H9 (cell line): ENCODE results near the gene CELSR2. TPM values are rescaled to one million over a fixed set of nuclear protein-coding genes. Genes with fewer than 3 reads are reported as not detected.
A peak's percentile ranks its signal among the peaks of the same experiment; 100 is the strongest.

Experiments
- DNase-seq: peaks from one replicate; pipeline ENCODE4 v3.0.0-alpha.2; 2017
- H2AFZ ChIP-seq: one replicate; pipeline ENCODE4 v1.6.1; 2013; ENCODE audit warnings: mild to moderate bottlenecking, low read length, control low read depth, moderate library complexity
- H2AK5ac ChIP-seq: 2 replicates; pipeline ENCODE4 v1.6.1; 2013; ENCODE audit warnings: low read length, control low read depth, mixed read lengths; ENCODE audit not compliant: insufficient read length
- H2BK120ac ChIP-seq: one replicate; pipeline ENCODE4 v1.6.1; 2013; ENCODE audit warnings: low read depth, mild to moderate bottlenecking, low read length, control low read depth, inconsistent platforms; ENCODE audit not compliant: poor library complexity, severe bottlenecking
- H2BK12ac ChIP-seq: 2 replicates; pipeline ENCODE4 v1.6.1; 2013; ENCODE audit warnings: low read length, control low read depth, mixed read lengths, low read depth; ENCODE audit not compliant: insufficient read length
- H2BK15ac ChIP-seq: 2 replicates; pipeline ENCODE4 v1.6.1; 2013; ENCODE audit warnings: low read depth, low read length, control low read depth
- H2BK20ac ChIP-seq: one replicate; pipeline ENCODE4 v1.6.1; 2013; ENCODE audit warnings: low read depth, mild to moderate bottlenecking, low read length, control low read depth, inconsistent platforms; ENCODE audit not compliant: poor library complexity, severe bottlenecking
- H2BK5ac ChIP-seq: 2 replicates; pipeline ENCODE4 v1.6.1; 2013; ENCODE audit warnings: low read length, control low read depth, mixed read lengths; ENCODE audit not compliant: insufficient read length
- H3K14ac ChIP-seq: 2 replicates; pipeline ENCODE4 v1.6.1; 2013; ENCODE audit warnings: low read length, control low read depth; ENCODE audit not compliant: insufficient read depth
- H3K18ac ChIP-seq: 2 replicates; pipeline ENCODE4 v1.6.1; 2013; ENCODE audit warnings: low read depth, mild to moderate bottlenecking, mixed read lengths, low read length, control low read depth; ENCODE audit not compliant: insufficient read length
- H3K23ac ChIP-seq: 2 replicates; pipeline ENCODE4 v1.6.1; 2013; ENCODE audit warnings: low read length, control low read depth, mixed read lengths, low read depth; ENCODE audit not compliant: insufficient read length
- H3K23me2 ChIP-seq: 2 replicates; pipeline ENCODE4 v1.6.1; 2013; ENCODE audit warnings: low read depth, mild to moderate bottlenecking, mixed read lengths, low read length, control low read depth; ENCODE audit not compliant: insufficient read length, poor library complexity, severe bottlenecking
- H3K27ac ChIP-seq: 2 replicates; pipeline ENCODE4 v1.5.1; 2013; ENCODE audit warnings: low read length, control low read depth, mixed read lengths, low read depth; ENCODE audit not compliant: insufficient read length
- H3K27me3 ChIP-seq: 2 replicates; pipeline ENCODE4 v1.6.1; 2013; ENCODE audit warnings: low read length, control low read depth, inconsistent platforms; ENCODE audit not compliant: insufficient read depth
- H3K4ac ChIP-seq: 2 replicates; pipeline ENCODE4 v1.6.1; 2013; ENCODE audit warnings: low read depth, mild to moderate bottlenecking, control low read depth, inconsistent platforms, low read length, moderate library complexity
- H3K4me1 ChIP-seq: 2 replicates; pipeline ENCODE4 v1.6.1; 2013; ENCODE audit warnings: low read length, control low read depth, inconsistent platforms; ENCODE audit not compliant: insufficient read depth
- H3K4me2 ChIP-seq: 2 replicates; pipeline ENCODE4 v1.6.1; 2013; ENCODE audit warnings: low read length, control low read depth, mixed read lengths; ENCODE audit not compliant: insufficient read length, insufficient read depth
- H3K56ac ChIP-seq: 2 replicates; pipeline ENCODE4 v1.6.1; 2013; ENCODE audit warnings: low read depth, mild to moderate bottlenecking, mixed read lengths, low read length, control low read depth; ENCODE audit not compliant: insufficient read length
- H3K79me1 ChIP-seq: 2 replicates; pipeline ENCODE4 v1.6.1; 2013; ENCODE audit warnings: low read depth, mild to moderate bottlenecking, moderate library complexity, low read length, control low read depth, inconsistent platforms; ENCODE audit not compliant: insufficient read depth, poor library complexity, severe bottlenecking
- H3K79me2 ChIP-seq: 2 replicates; pipeline ENCODE4 v1.6.1; 2013; ENCODE audit warnings: low read length, control low read depth, inconsistent platforms; ENCODE audit not compliant: insufficient read depth
- H3K9ac ChIP-seq: 2 replicates; pipeline ENCODE4 v1.6.1; 2013; ENCODE audit warnings: low read length, control low read depth, mixed read lengths; ENCODE audit not compliant: insufficient read length; ENCODE audit errors: extremely low read depth
- H3K9me3 ChIP-seq: one replicate; pipeline ENCODE4 v1.6.1; 2013; ENCODE audit warnings: low read depth, low read length, inconsistent platforms; ENCODE audit not compliant: control insufficient read depth
- H3T11ph ChIP-seq: one replicate; pipeline ENCODE4 v1.6.1; 2013; ENCODE audit warnings: mild to moderate bottlenecking, low read length, control low read depth, inconsistent platforms
- H4K20me1 ChIP-seq: one replicate; pipeline ENCODE4 v1.6.1; 2013; ENCODE audit not compliant: control insufficient read depth, insufficient read length, insufficient read depth
- H4K5ac ChIP-seq: 2 replicates; pipeline ENCODE4 v1.6.1; 2013; ENCODE audit warnings: low read depth, mild to moderate bottlenecking, mixed read lengths, low read length, control low read depth; ENCODE audit not compliant: insufficient read length
- H4K8ac ChIP-seq: replicated peaks from 2 replicates; pipeline ENCODE4 v1.6.1; 2013; ENCODE audit warnings: low read length, control low read depth, mixed read lengths, low read depth; ENCODE audit not compliant: insufficient read length
- H4K91ac ChIP-seq: 2 replicates; pipeline ENCODE4 v1.6.1; 2013; ENCODE audit warnings: low read depth, mild to moderate bottlenecking, moderate library complexity, mixed read lengths, low read length, control low read depth; ENCODE audit not compliant: insufficient read length
- H3K27ac Mint-ChIP-seq, 3 experiments: 2 replicates in 2 of 3; 3 replicates in 1 of 3; pipeline ENCODE4 v1.8.0; 2020 to 2021; ENCODE audit warnings: mixed read lengths in 3 of 3, mild to moderate bottlenecking in 1 of 3, moderate library complexity in 1 of 3
- H3K27me3 Mint-ChIP-seq: 2 replicates; pipeline ENCODE4 v1.8.0; 2021; ENCODE audit warnings: low read depth, mild to moderate bottlenecking, moderate library complexity, mixed read lengths
- H3K36me3 Mint-ChIP-seq, 3 experiments: 2 replicates in 2 of 3; 3 replicates in 1 of 3; pipeline ENCODE4 v1.8.0; 2020 to 2021; ENCODE audit warnings: low read depth in 3 of 3, mixed read lengths in 3 of 3; ENCODE audit not compliant: insufficient read depth in 1 of 3
- H3K4me1 Mint-ChIP-seq, 2 experiments: 2 replicates each; pipeline ENCODE4 v1.8.0; 2020; ENCODE audit warnings: mixed read lengths in 2 of 2
- H3K4me3 Mint-ChIP-seq, 2 experiments: 2 replicates in 1 of 2; 3 replicates in 1 of 2; pipeline ENCODE4 v1.8.0; 2020 to 2021; ENCODE audit warnings: mild to moderate bottlenecking in 2 of 2, mixed read lengths in 2 of 2, moderate library complexity in 1 of 2
- H3K9me3 Mint-ChIP-seq, 2 experiments: 2 replicates in 1 of 2; 3 replicates in 1 of 2; pipeline ENCODE4 v1.8.0; 2020; ENCODE audit warnings: mild to moderate bottlenecking in 2 of 2, mixed read lengths in 2 of 2, moderate library complexity in 1 of 2
- WGBS: extraction: QIAGEN DNeasy Blood & Tissue Kit; methylation state at CpG from one replicate; pipeline ENCODE4 v1.1.7; 2013; ENCODE audit warnings: missing lambda C conversion rate, low lambda C conversion rate, mixed read lengths; ENCODE audit not compliant: insufficient read length; ENCODE audit errors: extremely low coverage; 5-methylcytosine and 5-hydroxymethylcytosine counted together
- total RNA-seq: library from RNA; stranded (reverse); gene quantifications from 2 replicates; pipeline ENCODE4 v1.2.1, GENCODE V29; 2021
- TF ChIP-seq, protein P1 (sequence below): fragments of 200-600 bp; sonication (generic); conservative IDR thresholded peaks from 3 replicates; pipeline ENCODE4 v1.8.0; 2021; ENCODE audit warnings: antibody characterized with exemption, mild to moderate bottlenecking

The CELSR2 gene
- total RNA-seq, 1 experiment from 2014 or later = 29.2 TPM

- H4K5ac ChIP-seq = no peak overlapping the region
- H3K56ac ChIP-seq = no peak overlapping the region
- H2BK5ac ChIP-seq = no peak overlapping the region
- peak overlapping the region; percentile 63 for H4K91ac ChIP-seq
- Mint-ChIP-seq H3K27me3 (no peaks in the 10 kb centered on the region), H3K36me3 (peaks cover 12 to 35% (median 25%) of the 10 kb centered on the region in 3 experiments), H3K27ac (peak overlapping the region; percentile 90 to 97 (median 90); a peak in 5 of 7 replicates), H3K9me3 (0 out of 5 replicates have a peak, but pooled peaks cover 0 to 3% of the 10 kb centered on the region in 2 experiments), H3K4me1 (peaks cover 21 to 22% of the 10 kb centered on the region in 2 experiments), H3K4me3 (peak overlapping the region; percentile 95 to 97)
- H3K79me2 ChIP-seq = peaks cover 25% of the 10 kb centered on the region; the same call in 1 of the 2 replicates
- no peak overlapping the region for H2AFZ ChIP-seq
- H3K23ac ChIP-seq = no peak overlapping the region
- H3K9ac ChIP-seq = peak overlapping the region; percentile 82
- H3T11ph ChIP-seq = no peak overlapping the region
- no peak overlapping the region for H2BK12ac ChIP-seq
- no peak overlapping the region for H3K4ac ChIP-seq
- no peak overlapping the region for H3K18ac ChIP-seq
- H2BK120ac ChIP-seq = no peak overlapping the region
- no peaks in the 10 kb centered on the region for H3K27me3 ChIP-seq
- no peak for DNase-seq
- H4K8ac ChIP-seq = no peak overlapping the region
- H3K14ac ChIP-seq = no peak overlapping the region
- no peaks in the 10 kb centered on the region for H3K9me3 ChIP-seq
- no peak overlapping the region for H3K27ac ChIP-seq
- H2BK15ac ChIP-seq = no peak overlapping the region
- no peak overlapping the region for H2AK5ac ChIP-seq
- H3K4me2 ChIP-seq = peak overlapping the region; percentile 99
- peaks cover 3% of the 10 kb centered on the region for H3K79me1 ChIP-seq
- no peaks in the 10 kb centered on the region for H4K20me1 ChIP-seq
- peaks cover 2% of the 10 kb centered on the region; the same call in 1 of the 2 replicates for H3K4me1 ChIP-seq
- TF ChIP-seq, protein P1, sequence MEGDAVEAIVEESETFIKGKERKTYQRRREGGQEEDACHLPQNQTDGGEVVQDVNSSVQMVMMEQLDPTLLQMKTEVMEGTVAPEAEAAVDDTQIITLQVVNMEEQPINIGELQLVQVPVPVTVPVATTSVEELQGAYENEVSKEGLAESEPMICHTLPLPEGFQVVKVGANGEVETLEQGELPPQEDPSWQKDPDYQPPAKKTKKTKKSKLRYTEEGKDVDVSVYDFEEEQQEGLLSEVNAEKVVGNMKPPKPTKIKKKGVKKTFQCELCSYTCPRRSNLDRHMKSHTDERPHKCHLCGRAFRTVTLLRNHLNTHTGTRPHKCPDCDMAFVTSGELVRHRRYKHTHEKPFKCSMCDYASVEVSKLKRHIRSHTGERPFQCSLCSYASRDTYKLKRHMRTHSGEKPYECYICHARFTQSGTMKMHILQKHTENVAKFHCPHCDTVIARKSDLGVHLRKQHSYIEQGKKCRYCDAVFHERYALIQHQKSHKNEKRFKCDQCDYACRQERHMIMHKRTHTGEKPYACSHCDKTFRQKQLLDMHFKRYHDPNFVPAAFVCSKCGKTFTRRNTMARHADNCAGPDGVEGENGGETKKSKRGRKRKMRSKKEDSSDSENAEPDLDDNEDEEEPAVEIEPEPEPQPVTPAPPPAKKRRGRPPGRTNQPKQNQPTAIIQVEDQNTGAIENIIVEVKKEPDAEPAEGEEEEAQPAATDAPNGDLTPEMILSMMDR = no peak
- no CpG with 5 or more reads among the region's 13 CpGs for WGBS
- H2BK20ac ChIP-seq = no peak overlapping the region
- H3K23me2 ChIP-seq = peaks cover 8% of the 10 kb centered on the region
Observed at GRCh38 chr1:109214695-109215623, 34.4 kb upstream of the CELSR2 start.
